Measurements from ENCODE around the gene ZNF532. TPM values are rescaled to one million over a fixed set of nuclear protein-coding genes. Genes with fewer than 3 reads are reported as not detected.
"Not testable (repeated sequence)": the region's sequence is repeated elsewhere in the genome, so short reads cannot be mapped to it uniquely, and the experiment has no call there.

The ZNF532 gene
- 207 TPM for total RNA-seq

- peak; percentile 70 for DNase-seq
Observed at GRCh38 chr18:58864146-58865032, at the start of gene ZNF532. Gene ZNF532, plus strand, starts transcription at chr18:58864877. CDS start in a region left out here.

GRCh38 chr18:58819051-58819450, 45.6 kb upstream of the ZNF532 start:
- no peak for DNase-seq

- no peak for DNase-seq
Observed at GRCh38 chr18:58820251-58820650, 44.4 kb upstream of the ZNF532 start.

GRCh38 chr18:58822944-58823343, 41.7 kb upstream of the ZNF532 start:
- DNase-seq, result no peak

GRCh38 chr18:58823412-58823811, 41.3 kb upstream of the ZNF532 start:
- no peak for DNase-seq

GRCh38 chr18:58826926-58827325, 37.8 kb upstream of the ZNF532 start:
- not testable (repeated sequence) for DNase-seq

- no peak for DNase-seq
Observed at GRCh38 chr18:58827428-58827827, 37.2 kb upstream of the ZNF532 start.

- DNase-seq, result no peak
Observed at GRCh38 chr18:58827886-58828285, 36.8 kb upstream of the ZNF532 start.

GRCh38 chr18:58828399-58829121, 36.1 kb upstream of the ZNF532 start:
- no peak for DNase-seq

- no peak for DNase-seq
Observed at GRCh38 chr18:58829263-58829662, 35.4 kb upstream of the ZNF532 start.

GRCh38 chr18:58829886-58830285, 34.8 kb upstream of the ZNF532 start:
- DNase-seq, result not testable (repeated sequence)

- no peak for DNase-seq
Observed at GRCh38 chr18:58831606-58832005, 33.1 kb upstream of the ZNF532 start.

- DNase-seq, result no peak
Observed at GRCh38 chr18:58838165-58838860, 26.4 kb upstream of the ZNF532 start.

- no peak for DNase-seq
Observed at GRCh38 chr18:58838946-58839345, 25.7 kb upstream of the ZNF532 start.

- DNase-seq, result peak; percentile 35
Observed at GRCh38 chr18:58842978-58843687, 21.5 kb upstream of the ZNF532 start.

- no peak for DNase-seq
Observed at GRCh38 chr18:58843688-58844035, 21.0 kb upstream of the ZNF532 start.

GRCh38 chr18:58844871-58845270, 19.8 kb upstream of the ZNF532 start:
- no peak for DNase-seq

- no peak for DNase-seq
Observed at GRCh38 chr18:58845928-58846724, 18.6 kb upstream of the ZNF532 start.

GRCh38 chr18:58847383-58848071, 17.1 kb upstream of the ZNF532 start:
- peak; percentile 39 for DNase-seq

- DNase-seq, result no peak
Observed at GRCh38 chr18:58848685-58849084, 16.0 kb upstream of the ZNF532 start.
